ENCODE results near the gene CIDEB. TPM values are rescaled to one million over a fixed set of nuclear protein-coding genes. Genes with fewer than 3 reads are reported as not detected.
"Not testable (repeated sequence)": the region's sequence is repeated elsewhere in the genome, so short reads cannot be mapped to it uniquely, and the experiment has no call there.

The CIDEB gene, protein sequence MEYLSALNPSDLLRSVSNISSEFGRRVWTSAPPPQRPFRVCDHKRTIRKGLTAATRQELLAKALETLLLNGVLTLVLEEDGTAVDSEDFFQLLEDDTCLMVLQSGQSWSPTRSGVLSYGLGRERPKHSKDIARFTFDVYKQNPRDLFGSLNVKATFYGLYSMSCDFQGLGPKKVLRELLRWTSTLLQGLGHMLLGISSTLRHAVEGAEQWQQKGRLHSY
- polyA plus RNA-seq = 105 TPM
- long read RNA-seq, donor 1, transcript CIDEB-203 (5 exons, 1,602 nt) = major isoform, 20 of 36 reads
- long read RNA-seq, donor 1, partial matches to known transcripts = 15 of 36 reads
- long read RNA-seq, donor 1, other reads (novel, unspliced or antisense) = 0 of 36 reads
- long read RNA-seq, donor 2, transcript CIDEB-203 (5 exons, 1,602 nt) = major isoform, 49 of 82 reads
- long read RNA-seq, donor 2, partial matches to known transcripts = 19 of 82 reads
- long read RNA-seq, donor 2, other reads (novel, unspliced or antisense) = 13 of 82 reads
- long read RNA-seq, donor 3 = 0 reads
- long read RNA-seq, donor 4, transcript CIDEB-203 (5 exons, 1,602 nt) = major isoform, 9 of 9 reads
- long read RNA-seq, donor 4, partial matches to known transcripts = 0 of 9 reads
- long read RNA-seq, donor 4, other reads (novel, unspliced or antisense) = 0 of 9 reads
- long read RNA-seq, donor 5, partial matches to known transcripts = 8 of 11 reads
- long read RNA-seq, donor 5, other reads (novel, unspliced or antisense) = 0 of 11 reads
- long read RNA-seq, donor 6, transcript CIDEB-203 (5 exons, 1,602 nt) = major isoform, 65 of 90 reads
- long read RNA-seq, donor 6, partial matches to known transcripts = 15 of 90 reads
- long read RNA-seq, donor 6, other reads (novel, unspliced or antisense) = 5 of 90 reads
- long read RNA-seq, donor 7, partial matches to known transcripts = 0 of 6 reads
- long read RNA-seq, donor 7, other reads (novel, unspliced or antisense) = 0 of 6 reads
- long read RNA-seq, donor 8, transcript CIDEB-203 (5 exons, 1,602 nt) = major isoform, 53 of 79 reads
- long read RNA-seq, donor 8, partial matches to known transcripts = 24 of 79 reads
- long read RNA-seq, donor 8, other reads (novel, unspliced or antisense) = 0 of 79 reads
- long read RNA-seq, donor 9, transcript CIDEB-203 (5 exons, 1,602 nt) = major isoform, 43 of 88 reads
- long read RNA-seq, donor 9, partial matches to known transcripts = 45 of 88 reads
- long read RNA-seq, donor 9, other reads (novel, unspliced or antisense) = 0 of 88 reads
- long read RNA-seq, donor 10, transcript CIDEB-203 (5 exons, 1,602 nt) = major isoform, 54 of 84 reads
- long read RNA-seq, donor 10, partial matches to known transcripts = 20 of 84 reads
- long read RNA-seq, donor 10, other reads (novel, unspliced or antisense) = 6 of 84 reads
- long read RNA-seq, donor 11, transcript CIDEB-203 (5 exons, 1,602 nt) = major isoform, 30 of 43 reads
- long read RNA-seq, donor 11, partial matches to known transcripts = 11 of 43 reads
- long read RNA-seq, donor 11, other reads (novel, unspliced or antisense) = 0 of 43 reads

DNA sequence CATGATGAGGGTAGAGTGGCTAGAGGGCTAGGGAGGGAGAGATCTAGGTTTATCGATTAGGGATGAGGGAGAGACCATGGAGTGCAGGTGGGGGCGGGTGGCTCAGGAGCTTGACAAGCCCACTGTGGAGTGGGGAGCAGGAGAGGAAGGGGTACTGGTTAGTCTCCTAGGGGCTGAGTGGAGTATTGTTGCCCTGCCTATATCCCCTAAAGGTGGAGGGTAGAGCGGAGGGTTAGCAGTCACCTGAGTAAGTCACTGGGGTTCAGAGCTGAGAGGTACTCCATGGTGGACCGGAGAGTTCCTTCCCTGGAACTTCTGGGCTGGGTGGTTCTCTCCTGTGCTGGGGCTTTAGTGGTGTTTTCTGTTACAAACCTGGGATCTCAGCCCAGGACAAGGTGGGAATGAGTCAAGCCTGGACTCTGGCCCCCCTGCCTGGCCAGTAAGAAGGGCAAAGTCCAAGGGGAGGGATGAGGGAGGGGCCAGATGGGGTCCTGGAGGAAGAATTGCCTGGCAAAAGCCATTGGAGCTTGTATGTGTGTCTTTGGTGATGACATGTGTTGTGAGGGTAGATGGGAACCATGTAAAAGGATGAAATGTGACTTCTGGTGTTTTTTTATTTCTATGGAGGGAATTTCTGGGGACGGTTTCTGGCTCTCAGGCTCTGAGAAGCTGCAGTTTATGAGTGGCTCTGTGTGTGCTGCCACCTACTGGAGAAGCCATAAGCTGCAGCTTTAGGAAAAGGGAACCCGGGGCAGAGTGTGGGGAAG, at the start of gene CIDEB:
Gene CIDEB (minus strand): TSS at position 403 of the 767 bp plus-strand sequence. CDS start 119 bp downstream, at position 284.
- no peaks in the 10 kb centered on the region for H3K9me3 ChIP-seq (ENCODE audit: control insufficient read depth, low read depth, low read length)
- peaks cover 42% of the 10 kb centered on the region for H3K36me3 ChIP-seq (ENCODE audit: control insufficient read depth, insufficient read depth, low read length)
- H3K4me3 ChIP-seq (ENCODE audit: low read length) = peak within 1 kb of the TSS; percentile 50
- peaks cover 44% of the 10 kb centered on the region for H3K4me1 ChIP-seq (ENCODE audit: control insufficient read depth, insufficient read depth, low read length)
- WGBS (ENCODE audit: insufficient coverage, low lambda C conversion rate) = 50% methylated on average over 1 of the region's 6 CpGs
- no peaks in the 10 kb centered on the region for H3K27me3 ChIP-seq (ENCODE audit: control insufficient read depth, insufficient read depth, low read length)
- H3K27ac ChIP-seq (ENCODE audit: low read length) = peak within 1 kb of the TSS; percentile 97
- peak; percentile 91 to 95 for DNase-seq

DNA sequence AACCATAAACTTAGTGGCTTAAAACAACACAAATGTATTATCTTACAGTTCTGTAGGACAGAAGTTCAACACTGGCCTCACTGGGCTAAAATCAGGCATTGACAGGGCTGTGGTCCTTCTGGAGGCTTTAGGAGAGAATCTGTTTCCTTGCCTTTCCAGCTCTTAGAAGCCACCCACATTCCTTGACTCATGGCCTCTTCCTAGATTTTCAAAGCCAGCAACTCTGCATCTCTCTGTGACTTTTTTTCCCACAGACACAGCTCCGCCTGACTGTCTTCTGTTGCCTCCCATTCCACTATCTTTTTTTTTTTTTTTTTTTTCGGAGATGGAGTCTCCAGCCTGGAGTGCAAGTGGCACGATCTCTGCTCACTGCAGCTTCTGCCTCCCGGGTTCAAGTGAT, 48.4 kb upstream of the CIDEB start:
- Histone ChIP-seq H3K4me1 (ENCODE audit: control insufficient read depth, insufficient read depth, low read length) (peaks cover 7% of the 10 kb centered on the region), H3K27ac (ENCODE audit: low read length) (no peak overlapping the region), H3K4me3 (ENCODE audit: low read length) (no peak overlapping the region), H3K9me3 (ENCODE audit: control insufficient read depth, low read depth, low read length) (no peaks in the 10 kb centered on the region), H3K36me3 (ENCODE audit: control insufficient read depth, insufficient read depth, low read length) (no peaks in the 10 kb centered on the region), H3K27me3 (ENCODE audit: control insufficient read depth, insufficient read depth, low read length) (peaks cover 2% of the 10 kb centered on the region)
- DNase-seq = no peak
- no CpG with 5 or more reads among the region's 4 CpGs for WGBS (ENCODE audit: insufficient coverage, low lambda C conversion rate)

DNA sequence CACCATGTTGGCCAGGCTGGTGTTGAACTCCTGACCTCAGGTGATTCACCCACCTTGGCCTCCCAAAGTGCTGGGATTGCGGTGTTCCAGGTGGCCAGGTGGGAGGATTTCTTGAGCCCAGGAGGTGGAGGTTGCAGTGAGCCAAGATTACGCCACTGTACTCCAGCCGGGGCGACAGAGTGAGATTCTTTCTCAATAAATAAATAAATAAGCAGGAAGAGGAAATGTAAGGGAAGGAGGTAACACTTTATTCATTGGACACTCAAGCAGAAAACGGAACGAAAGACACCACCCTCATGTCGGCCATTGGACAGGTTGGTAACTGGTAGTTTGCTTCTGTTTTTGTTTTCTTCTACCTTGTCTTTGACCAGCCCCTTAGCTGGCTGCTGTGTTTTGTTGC, 47.2 kb upstream of the CIDEB start:
- no CpG with 5 or more reads among the region's 7 CpGs for WGBS (ENCODE audit: insufficient coverage, low lambda C conversion rate)
- peaks cover 7% of the 10 kb centered on the region for H3K4me1 ChIP-seq (ENCODE audit: control insufficient read depth, insufficient read depth, low read length)
- no peak overlapping the region for H3K4me3 ChIP-seq (ENCODE audit: low read length)
- no peak for DNase-seq
- H3K27ac ChIP-seq (ENCODE audit: low read length) = no peak overlapping the region
- H3K9me3 ChIP-seq (ENCODE audit: control insufficient read depth, low read depth, low read length) = no peaks in the 10 kb centered on the region
- H3K36me3 ChIP-seq (ENCODE audit: control insufficient read depth, insufficient read depth, low read length) = no peaks in the 10 kb centered on the region
- H3K27me3 ChIP-seq (ENCODE audit: control insufficient read depth, insufficient read depth, low read length) = peaks cover 2% of the 10 kb centered on the region

DNA sequence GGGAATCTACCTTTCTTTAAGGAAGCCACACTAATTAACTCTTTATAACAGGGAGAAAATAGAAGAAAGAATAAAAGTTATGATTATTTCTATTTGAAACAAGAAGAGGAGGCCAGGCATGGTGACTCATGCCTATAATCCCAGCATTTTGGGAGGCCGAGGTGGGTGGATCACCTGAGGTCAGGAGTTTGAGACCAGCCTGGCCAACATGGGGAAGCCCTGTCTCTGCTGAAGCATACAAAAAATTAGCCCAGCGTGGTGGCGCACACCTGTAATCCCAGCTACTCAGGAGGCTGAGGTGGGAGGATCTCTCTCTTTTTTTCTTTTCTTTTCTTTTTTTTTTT, 46.7 kb upstream of the CIDEB start:
- WGBS (ENCODE audit: insufficient coverage, low lambda C conversion rate) = no CpG with 5 or more reads among the region's 3 CpGs
- not testable (repeated sequence) for H3K27me3 ChIP-seq (ENCODE audit: control insufficient read depth, insufficient read depth, low read length); H3K9me3 ChIP-seq (ENCODE audit: control insufficient read depth, low read depth, low read length); H3K4me1 ChIP-seq (ENCODE audit: control insufficient read depth, insufficient read depth, low read length); H3K36me3 ChIP-seq (ENCODE audit: control insufficient read depth, insufficient read depth, low read length); DNase-seq; H3K4me3 ChIP-seq (ENCODE audit: low read length)
- peak overlapping the region; percentile 14 for H3K27ac ChIP-seq (ENCODE audit: low read length)

DNA sequence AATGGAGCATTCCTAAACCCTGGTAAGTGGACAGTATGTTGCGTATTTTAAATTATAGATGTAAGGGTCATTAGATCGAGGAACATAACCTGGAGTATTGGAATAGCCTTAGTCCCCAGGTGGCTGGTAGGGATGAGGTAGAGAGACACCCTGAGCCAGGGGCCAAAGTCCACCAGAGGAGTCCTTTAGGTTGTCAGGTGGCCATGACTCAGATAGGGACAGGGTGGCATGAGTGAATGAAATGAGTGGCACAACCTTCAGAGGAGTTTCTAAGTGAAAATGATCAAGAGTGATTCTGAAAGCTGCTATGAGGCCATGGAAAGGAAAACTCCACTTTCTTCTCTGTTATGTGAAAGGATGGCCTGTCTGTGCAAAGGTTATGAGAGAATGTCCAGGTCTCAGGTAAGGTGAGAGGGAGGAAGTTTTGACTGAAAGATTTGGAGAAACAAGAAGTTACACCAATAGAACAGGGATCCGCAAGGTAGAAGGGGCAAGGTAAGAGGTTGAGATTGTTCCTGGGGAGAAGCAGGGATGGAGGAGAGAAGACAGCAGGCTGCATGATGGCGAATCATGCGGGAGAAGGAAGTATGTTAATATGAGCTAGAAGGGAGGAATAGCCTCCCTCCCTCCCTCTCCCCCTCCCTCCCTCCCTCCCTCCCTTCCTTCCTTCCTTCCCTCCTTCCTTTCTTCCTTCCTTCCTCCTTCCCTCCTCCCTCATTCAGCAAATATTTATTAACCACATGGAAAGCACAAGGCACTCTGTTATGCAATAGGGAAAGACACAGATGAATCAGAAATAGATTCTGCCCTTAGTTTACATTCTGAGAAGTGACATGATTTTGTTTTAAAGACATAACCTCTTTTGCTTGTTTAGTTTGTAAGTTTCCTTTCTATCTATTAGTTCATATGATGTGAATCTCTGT, 46.0 kb upstream of the CIDEB start:
- H3K4me3 ChIP-seq (ENCODE audit: low read length) = no peak overlapping the region
- no peaks in the 10 kb centered on the region for H3K36me3 ChIP-seq (ENCODE audit: control insufficient read depth, insufficient read depth, low read length)
- peaks cover 2% of the 10 kb centered on the region for H3K27me3 ChIP-seq (ENCODE audit: control insufficient read depth, insufficient read depth, low read length)
- H3K4me1 ChIP-seq (ENCODE audit: control insufficient read depth, insufficient read depth, low read length) = peaks cover 7% of the 10 kb centered on the region
- 40% methylated on average over 1 of the region's 5 CpGs for WGBS (ENCODE audit: insufficient coverage, low lambda C conversion rate)
- peak; percentile 78 to 89 for DNase-seq
- H3K9me3 ChIP-seq (ENCODE audit: control insufficient read depth, low read depth, low read length) = no peaks in the 10 kb centered on the region
- peak overlapping the region; percentile 84 for H3K27ac ChIP-seq (ENCODE audit: low read length)

DNA sequence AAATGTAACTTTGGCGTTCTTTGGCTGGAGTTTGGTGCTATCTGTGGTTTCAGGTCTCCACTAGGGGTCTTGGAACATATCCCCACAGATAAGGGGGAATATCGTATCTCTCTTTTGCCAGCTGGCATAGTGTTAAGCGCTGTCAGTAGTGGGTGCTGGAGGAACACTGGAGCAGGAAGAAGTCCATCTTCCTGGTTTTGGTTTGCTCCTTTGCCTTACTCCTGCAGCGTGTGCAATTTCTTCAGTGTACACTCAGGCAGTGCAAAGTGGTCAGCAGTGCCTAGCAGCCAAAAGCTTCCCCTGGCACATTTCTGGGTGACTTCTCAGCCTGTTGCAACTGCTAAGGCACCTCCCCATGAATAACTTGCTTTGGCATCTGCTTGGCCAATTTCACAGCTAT, 43.7 kb upstream of the CIDEB start:
- H3K4me3 ChIP-seq (ENCODE audit: low read length) = no peak overlapping the region
- no peak overlapping the region for H3K27ac ChIP-seq (ENCODE audit: low read length)
- H3K36me3 ChIP-seq (ENCODE audit: control insufficient read depth, insufficient read depth, low read length) = no peaks in the 10 kb centered on the region
- H3K9me3 ChIP-seq (ENCODE audit: control insufficient read depth, low read depth, low read length) = no peaks in the 10 kb centered on the region
- no CpG with 5 or more reads among the region's 4 CpGs for WGBS (ENCODE audit: insufficient coverage, low lambda C conversion rate)
- no peak for DNase-seq
- H3K27me3 ChIP-seq (ENCODE audit: control insufficient read depth, insufficient read depth, low read length) = no peaks in the 10 kb centered on the region
- H3K4me1 ChIP-seq (ENCODE audit: control insufficient read depth, insufficient read depth, low read length) = peaks cover 11% of the 10 kb centered on the region

DNA sequence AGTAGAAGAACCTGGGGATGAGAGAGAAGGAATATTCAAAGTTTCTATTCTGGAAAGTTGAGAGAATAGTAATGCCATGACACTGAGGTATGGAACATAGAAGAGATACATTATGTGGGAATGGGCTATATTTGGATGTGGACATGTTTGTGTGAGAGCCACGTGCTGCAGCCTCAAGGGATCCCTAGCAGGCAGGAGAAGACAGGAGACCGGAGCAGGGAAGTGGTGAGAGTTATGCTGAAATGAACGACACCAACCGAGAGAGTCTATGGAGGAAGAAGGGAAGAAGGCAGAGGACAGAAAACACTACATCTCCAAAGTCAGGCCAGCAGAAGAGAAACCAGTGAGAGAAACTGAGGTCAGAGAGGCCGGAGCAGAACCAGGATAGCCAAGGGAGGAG, 42.0 kb upstream of the CIDEB start:
- Histone ChIP-seq H3K27me3 (ENCODE audit: control insufficient read depth, insufficient read depth, low read length) (no peaks in the 10 kb centered on the region), H3K36me3 (ENCODE audit: control insufficient read depth, insufficient read depth, low read length) (no peaks in the 10 kb centered on the region), H3K4me3 (ENCODE audit: low read length) (no peak overlapping the region), H3K27ac (ENCODE audit: low read length) (no peak overlapping the region), H3K9me3 (ENCODE audit: control insufficient read depth, low read depth, low read length) (no peaks in the 10 kb centered on the region), H3K4me1 (ENCODE audit: control insufficient read depth, insufficient read depth, low read length) (peaks cover 12% of the 10 kb centered on the region)
- DNase-seq = no peak
- WGBS (ENCODE audit: insufficient coverage, low lambda C conversion rate) = 83% methylated on average over 3 of the region's 5 CpGs

DNA sequence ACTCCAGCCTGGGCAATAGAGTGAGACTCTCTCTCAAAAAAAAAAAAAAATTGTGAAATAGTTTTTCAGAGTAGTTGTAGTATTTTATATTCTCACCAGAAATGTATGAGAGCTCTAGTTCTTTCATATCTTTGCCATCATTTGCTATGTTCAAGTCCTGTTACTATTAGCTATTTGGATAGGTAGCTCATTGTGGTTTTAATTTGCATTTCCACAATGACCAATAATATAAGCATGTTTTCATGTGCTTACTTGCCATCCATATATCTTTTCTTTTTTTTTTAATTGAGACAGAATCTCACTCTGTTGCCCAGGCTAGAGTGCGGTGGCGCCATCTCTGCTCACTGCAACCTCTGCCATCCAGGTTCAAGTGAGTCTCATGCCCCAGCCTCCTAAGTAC, 40.4 kb upstream of the CIDEB start:
- Histone ChIP-seq H3K9me3 (ENCODE audit: control insufficient read depth, low read depth, low read length) (no peaks in the 10 kb centered on the region), H3K27ac (ENCODE audit: low read length) (no peak overlapping the region), H3K4me3 (ENCODE audit: low read length) (no peak overlapping the region), H3K4me1 (ENCODE audit: control insufficient read depth, insufficient read depth, low read length) (peaks cover 11% of the 10 kb centered on the region), H3K27me3 (ENCODE audit: control insufficient read depth, insufficient read depth, low read length) (no peaks in the 10 kb centered on the region), H3K36me3 (ENCODE audit: control insufficient read depth, insufficient read depth, low read length) (no peaks in the 10 kb centered on the region)
- DNase-seq = no peak
- WGBS (ENCODE audit: insufficient coverage, low lambda C conversion rate) = no CpG with 5 or more reads among the region's 2 CpGs

DNA sequence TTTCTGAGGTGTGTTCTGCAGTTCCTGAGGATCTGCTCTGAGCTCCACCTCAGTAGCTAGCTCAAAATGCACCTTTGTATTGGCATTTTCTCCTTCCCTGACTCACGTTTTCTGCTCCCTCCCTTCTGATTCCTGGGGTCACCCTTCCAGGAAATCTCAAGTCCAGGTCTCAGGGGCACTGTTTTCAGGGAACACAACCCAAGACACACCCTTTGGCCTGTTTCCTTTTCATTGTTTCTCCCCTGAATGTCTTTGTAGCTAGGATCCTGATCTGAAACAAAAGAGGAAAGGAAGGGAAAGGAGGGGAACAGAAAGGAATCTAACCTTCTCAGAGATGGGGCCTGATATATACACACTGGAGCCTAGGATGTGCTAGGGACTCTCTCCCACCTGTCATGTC, 39.4 kb upstream of the CIDEB start:
- no CpG with 5 or more reads among the region's 1 CpG for WGBS (ENCODE audit: insufficient coverage, low lambda C conversion rate)
- Histone ChIP-seq H3K4me1 (ENCODE audit: control insufficient read depth, insufficient read depth, low read length) (peaks cover 11% of the 10 kb centered on the region), H3K9me3 (ENCODE audit: control insufficient read depth, low read depth, low read length) (no peaks in the 10 kb centered on the region), H3K27ac (ENCODE audit: low read length) (no peak overlapping the region), H3K4me3 (ENCODE audit: low read length) (no peak overlapping the region), H3K27me3 (ENCODE audit: control insufficient read depth, insufficient read depth, low read length) (no peaks in the 10 kb centered on the region), H3K36me3 (ENCODE audit: control insufficient read depth, insufficient read depth, low read length) (no peaks in the 10 kb centered on the region)
- peak in 1 of 2 donors; percentile 58 for DNase-seq
